HAP-1 (cell line): ENCODE results near the gene DNAH17.

Experiments
- DNase-seq, 2 experiments: peaks; one replicate each; pipeline ENCODE4 v3.0.0-alpha.2; 2016 to 2020; ENCODE audit warnings: low spot score in 2 of 2
- H3K27me3 ChIP-seq: fragments of 250-450 bp; sonication (Bioruptor Pico); 2 replicates; pipeline ENCODE4 v1.5.1; 2020; ENCODE audit warnings: low read depth, mild to moderate bottlenecking, moderate library complexity
- H3K36me3 ChIP-seq: fragments of 250-450 bp; sonication (Bioruptor Pico); replicated peaks from 2 replicates; pipeline ENCODE4 v1.5.1; 2020; ENCODE audit warnings: mild to moderate bottlenecking
- H3K4me1 ChIP-seq: fragments of 250-450 bp; sonication (Bioruptor Pico); 2 replicates; pipeline ENCODE4 v1.5.1; 2020; ENCODE audit warnings: mild to moderate bottlenecking
- H3K4me3 ChIP-seq: fragments of 250-450 bp; sonication (Bioruptor Pico); 2 replicates; pipeline ENCODE4 v1.5.1; 2020; ENCODE audit warnings: mild to moderate bottlenecking, moderate library complexity
- H3K9me3 ChIP-seq: fragments of 250-450 bp; sonication (Bioruptor Pico); 2 replicates; pipeline ENCODE4 v1.5.1; 2020; ENCODE audit warnings: mild to moderate bottlenecking, moderate library complexity
- in situ Hi-C: fragments of 300-500 bp; cut with MboI; formaldehyde crosslinking; loops from 3 replicates; pipeline ENCODE4 v1.14.3; 2020; ENCODE audit warnings: low sequenced_read_pairs, inconsistent platforms, mixed read lengths

Gene DNAH17

DNA sequence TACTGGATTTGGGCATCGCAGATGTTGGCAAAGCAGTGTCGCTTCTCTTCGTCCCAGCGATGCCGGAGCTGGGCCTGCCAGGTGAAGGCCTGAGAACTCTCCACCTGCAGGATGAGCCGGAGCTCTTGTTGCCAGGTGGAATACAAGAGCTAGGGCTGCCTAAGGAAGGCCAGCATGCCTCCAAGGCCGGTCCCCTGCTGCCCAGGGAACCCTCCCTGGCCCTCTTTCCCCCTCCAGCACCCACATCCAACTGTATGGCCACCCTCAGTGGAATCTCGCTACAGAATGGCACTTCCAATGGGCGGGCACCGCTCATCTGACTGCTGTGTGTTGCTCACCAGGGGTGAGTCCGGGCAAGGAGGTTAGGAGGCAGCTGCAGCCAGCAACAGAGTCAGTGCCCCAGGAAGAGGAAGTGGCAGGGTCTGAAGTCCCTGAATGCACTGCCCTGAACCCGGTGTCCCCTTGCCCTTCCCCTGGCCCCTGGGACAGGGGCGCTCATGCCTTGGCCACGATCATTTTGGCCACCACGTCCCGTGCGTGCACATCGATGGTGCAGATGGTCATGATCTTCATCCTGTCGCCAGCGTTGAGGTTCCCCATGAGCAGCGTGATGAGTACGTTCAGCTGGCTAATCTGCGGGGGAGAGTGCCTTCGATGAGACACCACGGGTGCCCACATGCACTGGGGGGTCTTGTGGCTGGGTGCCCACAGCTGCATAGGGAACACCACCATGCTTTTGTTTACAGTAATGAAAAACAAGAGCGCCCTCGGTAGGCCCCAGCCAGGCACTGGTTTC, 75.8 kb downstream of the DNAH17 start:
- Histone ChIP-seq H3K4me1 (no peaks in the 10 kb centered on the region), H3K36me3 (no peaks in the 10 kb centered on the region), H3K9me3 (no peaks in the 10 kb centered on the region), H3K4me3 (no peak overlapping the region), H3K27me3 (no peaks in the 10 kb centered on the region)
- DNase-seq = no peak
- in situ Hi-C loops = no loop called here

DNA sequence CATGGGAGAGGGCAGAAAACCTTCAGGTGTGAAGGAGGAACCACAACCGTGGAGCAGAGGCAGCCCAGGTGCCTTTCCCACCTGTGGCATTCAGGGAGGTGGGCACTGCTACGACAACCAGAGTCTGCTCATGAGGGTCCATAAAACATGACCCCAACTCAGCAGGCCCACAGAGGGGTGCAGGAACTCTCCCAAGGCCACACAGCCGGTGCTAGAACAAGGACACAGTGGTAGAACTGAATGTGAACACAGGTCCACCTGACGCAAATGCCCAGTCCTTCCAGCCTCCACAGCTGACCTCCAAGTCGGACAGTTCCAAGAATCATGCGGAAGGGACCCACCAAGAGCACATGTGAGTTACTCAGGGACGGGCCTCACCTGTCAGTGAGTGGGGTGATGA, 76.4 kb downstream of the DNAH17 start:
- H3K27me3 ChIP-seq = no peaks in the 10 kb centered on the region
- H3K9me3 ChIP-seq = no peaks in the 10 kb centered on the region
- no peaks in the 10 kb centered on the region for H3K36me3 ChIP-seq
- in situ Hi-C loops = no loop called here
- DNase-seq = no peak
- H3K4me1 ChIP-seq = no peaks in the 10 kb centered on the region
- H3K4me3 ChIP-seq = no peak overlapping the region

DNA sequence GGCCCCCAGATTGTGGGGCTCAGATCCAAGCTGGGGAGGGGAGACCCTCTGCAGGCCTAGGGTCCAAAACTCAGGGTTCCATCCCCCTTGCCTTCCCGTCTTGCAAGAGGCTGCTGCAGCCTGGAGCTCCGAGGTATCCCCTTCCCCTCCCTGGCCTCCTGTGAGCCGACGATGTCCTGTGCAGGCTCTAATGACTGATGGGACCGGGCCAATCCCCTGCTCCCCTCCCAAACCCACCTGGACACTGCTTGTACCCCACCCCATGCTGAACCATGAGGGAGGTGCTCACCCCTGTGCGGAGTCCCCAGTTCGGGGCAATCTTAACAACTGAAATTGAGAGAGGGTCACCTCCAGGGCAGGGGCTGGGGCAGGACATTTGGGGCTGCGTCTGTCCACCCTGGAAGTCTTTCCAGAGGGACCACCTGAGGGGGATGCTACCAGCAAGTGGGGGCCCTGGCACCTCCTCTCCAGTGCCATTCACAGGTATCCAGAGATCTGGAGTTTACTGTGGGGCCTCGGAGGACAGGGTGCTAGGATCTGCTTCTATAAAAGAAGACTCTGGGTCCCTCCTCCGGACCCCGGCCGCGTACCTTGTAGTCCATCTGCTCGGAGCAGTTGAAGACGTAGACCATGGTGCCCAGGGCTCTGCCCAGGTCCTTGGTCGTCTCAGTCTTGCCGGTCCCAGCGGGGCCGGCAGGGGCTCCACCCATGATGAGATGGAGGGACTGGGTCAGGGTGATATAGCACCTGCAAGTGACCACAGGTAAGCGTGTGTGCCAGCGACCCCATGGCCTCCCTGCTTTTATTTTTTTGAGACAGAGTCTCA, 77.3 kb downstream of the DNAH17 start:
- no peak overlapping the region for H3K4me3 ChIP-seq
- H3K9me3 ChIP-seq = no peaks in the 10 kb centered on the region
- in situ Hi-C loops = loop anchor here (10.0 kb wide), 1 partner anchor 205 kb away; no protein-coding TSS in a partner anchor
- no peak for DNase-seq
- no peaks in the 10 kb centered on the region for H3K36me3 ChIP-seq
- no peaks in the 10 kb centered on the region for H3K4me1 ChIP-seq
- H3K27me3 ChIP-seq = peaks cover 1% of the 10 kb centered on the region; the same call in 1 of the 2 replicates

DNA sequence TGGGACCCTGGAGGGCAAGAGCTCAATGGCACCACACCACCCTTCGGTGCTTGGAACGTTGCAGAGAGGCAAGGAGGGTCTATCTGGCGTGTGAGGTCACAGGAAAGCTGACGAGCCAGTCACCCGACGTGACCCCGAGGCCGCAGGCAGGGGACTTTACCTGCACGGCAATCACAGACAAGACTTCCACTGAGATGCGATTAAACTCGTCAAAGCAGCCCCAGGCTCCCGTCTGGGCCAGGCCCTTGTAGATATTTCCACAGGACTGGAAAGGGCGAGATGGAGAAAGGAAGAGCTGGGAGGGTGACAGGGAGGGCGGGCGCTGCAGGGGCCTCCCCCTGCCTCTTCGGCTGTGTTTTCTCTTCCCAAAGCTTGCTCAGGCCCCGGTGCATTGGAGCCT, 78.3 kb downstream of the DNAH17 start:
- no peak for DNase-seq
- H3K9me3 ChIP-seq = no peaks in the 10 kb centered on the region
- in situ Hi-C loops = loop anchor here (10.0 kb wide), 1 partner anchor 206 kb away; no protein-coding TSS in a partner anchor
- H3K27me3 ChIP-seq = peaks cover 12% of the 10 kb centered on the region
- H3K4me1 ChIP-seq = no peaks in the 10 kb centered on the region
- H3K36me3 ChIP-seq = no peaks in the 10 kb centered on the region
- no peak overlapping the region for H3K4me3 ChIP-seq

DNA sequence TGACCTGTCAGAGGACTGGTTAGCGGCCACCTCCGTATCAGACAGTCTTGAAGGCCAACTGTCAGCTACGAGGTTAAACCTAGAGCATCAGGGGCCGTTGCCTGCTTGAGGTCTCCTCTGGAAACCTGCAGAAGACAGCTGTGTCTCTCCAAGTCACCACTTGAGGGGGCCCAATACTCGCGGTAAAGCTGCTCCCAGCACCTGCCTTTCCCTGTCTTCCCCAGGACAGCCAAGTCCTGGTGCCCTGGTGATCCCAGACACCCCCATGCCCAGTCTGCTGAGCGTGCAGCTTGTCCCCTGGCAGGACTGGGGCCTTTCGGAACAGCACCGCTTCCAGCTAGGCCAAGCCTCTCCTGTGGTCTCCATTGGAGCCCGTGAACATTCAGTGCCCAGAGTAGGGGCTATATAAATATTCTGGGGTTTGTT, 80.1 kb downstream of the DNAH17 start:
- Histone ChIP-seq H3K27me3 (peaks cover 13% of the 10 kb centered on the region), H3K9me3 (no peaks in the 10 kb centered on the region), H3K4me1 (no peaks in the 10 kb centered on the region), H3K36me3 (no peaks in the 10 kb centered on the region), H3K4me3 (no peak overlapping the region)
- in situ Hi-C loops = loop anchor here (10.0 kb wide), 1 partner anchor 208 kb away; no protein-coding TSS in a partner anchor
- DNase-seq = peak; percentile 63 to 81

DNA sequence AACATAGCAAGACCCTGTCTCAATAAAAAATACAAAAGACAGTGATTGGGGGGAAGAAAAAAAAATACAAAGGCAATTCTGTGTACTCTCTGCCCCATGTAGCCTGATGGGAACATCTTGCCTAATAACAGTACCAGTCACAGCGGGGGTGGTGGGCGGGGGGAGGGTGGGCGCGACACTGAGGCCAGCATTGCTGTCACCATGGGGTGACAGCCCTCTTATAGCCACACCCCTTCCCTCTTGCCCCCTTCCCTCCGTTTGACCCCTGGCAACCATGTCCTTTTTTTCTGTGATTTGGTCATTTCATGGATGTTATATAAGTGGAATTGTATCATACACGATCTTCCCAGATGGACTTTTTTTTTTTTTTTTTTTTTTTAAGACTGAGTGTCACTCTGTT, 80.9 kb downstream of the DNAH17 start:
- in situ Hi-C loops = loop anchor here (10.0 kb wide), 1 partner anchor 208 kb away; no protein-coding TSS in a partner anchor
- DNase-seq = no peak
- Histone ChIP-seq H3K4me3 (no peak overlapping the region), H3K27me3 (peaks cover 13% of the 10 kb centered on the region), H3K4me1 (no peaks in the 10 kb centered on the region), H3K36me3 (no peaks in the 10 kb centered on the region), H3K9me3 (no peaks in the 10 kb centered on the region)

DNA sequence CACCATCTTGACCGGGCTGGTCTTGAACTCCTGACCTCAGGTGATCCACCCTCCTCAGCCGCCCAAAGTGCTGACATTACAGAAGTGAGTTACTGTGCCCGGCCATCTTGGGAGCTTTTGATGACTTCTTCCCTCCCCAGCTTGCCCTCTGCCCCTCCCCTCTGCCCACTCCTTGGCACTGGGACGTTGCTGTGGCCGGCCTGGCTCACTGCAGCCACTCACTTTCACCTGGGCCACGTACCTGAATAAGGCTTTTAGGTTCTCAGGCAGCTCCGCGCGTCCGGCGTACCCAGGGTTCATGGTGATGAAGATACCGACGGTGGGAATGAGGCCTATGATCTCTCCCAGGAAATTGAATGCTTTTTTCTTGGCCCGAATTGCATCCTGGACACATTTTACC, 81.6 kb downstream of the DNAH17 start:
- Histone ChIP-seq H3K9me3 (no peaks in the 10 kb centered on the region), H3K27me3 (peaks cover 13% of the 10 kb centered on the region), H3K4me3 (no peak overlapping the region), H3K4me1 (no peaks in the 10 kb centered on the region), H3K36me3 (no peaks in the 10 kb centered on the region)
- no peak for DNase-seq
- in situ Hi-C loops = loop anchor here (10.0 kb wide), 1 partner anchor 209 kb away; no protein-coding TSS in a partner anchor

DNA sequence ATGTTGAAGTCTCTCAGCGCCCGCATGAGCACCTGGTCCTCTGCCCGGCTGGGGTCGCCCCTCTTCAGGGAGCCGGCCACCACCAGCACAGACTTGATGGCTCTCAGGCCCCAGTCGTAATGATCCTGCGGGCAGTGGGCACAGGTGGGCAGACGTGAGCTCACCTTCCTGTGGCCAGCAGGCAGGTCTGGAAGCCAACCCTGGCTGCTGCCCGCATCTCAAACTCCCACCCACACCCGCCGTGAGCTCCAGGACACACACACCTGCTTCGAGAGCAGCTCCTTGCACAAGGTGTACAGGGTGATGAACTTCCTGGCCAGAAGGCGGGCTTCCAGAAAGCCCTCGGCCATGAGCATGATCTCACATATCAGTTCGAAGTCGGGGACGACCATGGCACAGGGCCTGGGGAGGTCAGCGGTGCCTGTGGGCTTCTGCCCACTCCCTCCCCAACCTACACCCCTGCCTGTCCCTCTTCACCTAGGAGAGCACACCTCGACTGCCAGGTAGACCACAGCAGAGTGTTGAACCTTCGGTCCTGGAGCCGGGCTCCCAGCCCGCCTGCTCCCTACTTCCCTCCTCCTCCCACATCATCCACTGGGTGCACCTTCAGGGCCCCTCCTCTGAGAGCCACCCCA, 82.4 kb downstream of the DNAH17 start:
- Histone ChIP-seq H3K27me3 (peaks cover 13% of the 10 kb centered on the region), H3K4me1 (no peaks in the 10 kb centered on the region), H3K36me3 (no peaks in the 10 kb centered on the region), H3K9me3 (no peaks in the 10 kb centered on the region), H3K4me3 (no peak overlapping the region)
- no peak for DNase-seq
- in situ Hi-C loops = loop anchor here (10.0 kb wide), 1 partner anchor 210 kb away; no protein-coding TSS in a partner anchor

DNA sequence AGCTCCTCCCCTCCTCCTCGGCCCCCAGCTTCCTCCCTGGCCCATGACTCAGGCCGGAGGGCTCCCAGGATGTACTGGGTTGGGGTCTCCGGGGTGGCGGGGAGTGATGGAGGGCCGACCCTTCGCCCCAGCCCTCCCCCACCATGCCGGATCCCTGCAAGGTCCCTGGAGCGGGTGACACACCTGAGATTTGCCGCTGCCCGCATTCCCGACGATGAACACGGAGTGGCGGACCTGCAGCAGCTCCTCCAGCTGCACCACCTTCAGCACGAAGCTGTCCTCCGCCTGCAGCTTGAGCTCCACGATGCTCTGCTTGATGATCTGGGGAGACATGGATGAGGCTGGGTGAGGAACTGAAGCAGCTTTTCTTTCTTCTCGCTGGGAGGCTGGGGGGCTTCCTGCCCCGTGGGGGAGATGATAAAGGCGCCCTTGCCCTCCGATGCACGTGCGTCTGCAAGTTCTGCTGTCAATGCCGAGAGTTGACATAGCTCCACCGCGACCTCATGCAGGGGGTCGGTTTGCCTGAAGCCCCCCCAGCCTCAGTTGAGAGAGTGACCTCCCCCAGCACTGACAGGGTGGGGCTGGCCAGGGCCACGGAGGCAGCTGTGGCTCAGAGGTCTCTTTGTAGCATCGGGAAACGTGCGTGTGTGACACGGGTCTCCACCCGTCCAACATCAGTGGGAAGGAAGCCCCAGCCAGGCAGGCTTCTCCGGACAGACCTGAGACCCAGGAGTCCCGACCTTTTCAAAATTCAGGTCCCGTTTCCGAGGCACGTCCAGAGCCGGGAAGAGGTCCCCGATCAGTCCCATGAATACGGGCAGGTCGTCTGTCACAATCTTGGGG, 83.1 kb downstream of the DNAH17 start:
- no peaks in the 10 kb centered on the region for H3K9me3 ChIP-seq
- DNase-seq = no peak
- no peak overlapping the region for H3K4me3 ChIP-seq
- H3K36me3 ChIP-seq = no peaks in the 10 kb centered on the region
- peaks cover 13% of the 10 kb centered on the region for H3K27me3 ChIP-seq
- in situ Hi-C loops = loop anchor here (10.0 kb wide), 1 partner anchor 211 kb away; no protein-coding TSS in a partner anchor
- H3K4me1 ChIP-seq = no peaks in the 10 kb centered on the region

DNA sequence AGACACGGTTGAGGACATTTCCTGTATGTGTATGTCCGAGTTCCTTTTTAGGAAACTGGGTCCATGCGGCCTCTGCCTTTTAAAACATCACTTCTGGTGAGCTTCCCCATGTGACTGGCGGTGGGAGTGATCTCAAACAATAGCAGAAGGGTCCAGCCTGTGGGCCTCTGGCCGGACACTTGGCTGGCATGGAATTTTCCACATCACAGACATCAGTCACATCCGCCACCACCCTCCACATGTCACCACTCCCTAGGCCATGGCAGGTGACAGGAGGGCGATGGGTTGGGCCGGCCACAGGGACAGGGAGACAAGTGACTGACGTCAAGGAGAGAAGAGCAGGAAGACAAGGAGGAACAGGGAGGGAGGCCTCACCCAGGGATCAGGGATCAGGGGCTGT, 83.7 kb downstream of the DNAH17 start:
- peaks cover 13% of the 10 kb centered on the region for H3K27me3 ChIP-seq
- no peaks in the 10 kb centered on the region for H3K9me3 ChIP-seq
- H3K4me3 ChIP-seq = no peak overlapping the region
- H3K4me1 ChIP-seq = no peaks in the 10 kb centered on the region
- DNase-seq = no peak
- H3K36me3 ChIP-seq = no peaks in the 10 kb centered on the region
- in situ Hi-C loops = loop anchor here (10.0 kb wide), 1 partner anchor 211 kb away; no protein-coding TSS in a partner anchor

DNA sequence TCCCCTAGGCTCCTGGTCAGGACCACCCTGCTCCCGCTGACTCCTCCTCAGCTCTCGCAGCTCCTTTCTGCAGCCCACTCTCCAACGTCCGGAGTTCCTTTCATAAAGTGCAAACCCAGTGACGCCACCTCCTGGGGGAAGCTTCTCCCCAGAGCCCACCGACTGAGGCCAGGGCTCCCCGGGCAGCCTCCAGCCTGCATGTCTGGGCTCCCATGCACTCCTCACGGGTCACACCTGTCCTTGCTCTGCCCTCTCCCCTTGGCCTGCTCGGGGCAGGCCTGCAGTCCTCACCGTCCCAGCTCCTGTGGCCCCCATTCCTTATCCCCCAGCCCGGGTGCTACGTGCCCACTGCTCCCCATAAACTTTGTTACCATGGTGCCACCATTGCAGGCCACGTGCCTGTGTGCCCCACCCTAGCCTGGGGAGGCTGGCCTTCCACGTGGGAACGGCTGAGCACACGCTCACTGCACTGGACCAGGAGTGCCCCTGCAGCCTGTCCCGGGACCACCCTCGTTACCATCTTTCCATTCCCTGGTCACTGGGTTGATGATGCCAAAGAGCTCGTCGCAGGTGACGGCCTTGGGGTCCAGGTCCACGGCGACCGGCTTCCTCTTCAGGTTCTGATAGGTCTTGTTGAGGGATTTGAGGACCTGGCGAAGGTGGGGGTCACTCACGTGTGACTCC, 84.9 kb downstream of the DNAH17 start:
- H3K27me3 ChIP-seq = peaks cover 13% of the 10 kb centered on the region
- no peaks in the 10 kb centered on the region for H3K9me3 ChIP-seq
- no peaks in the 10 kb centered on the region for H3K4me1 ChIP-seq
- in situ Hi-C loops = loop anchor here (10.0 kb wide), 1 partner anchor 213 kb away; no protein-coding TSS in a partner anchor
- H3K4me3 ChIP-seq = no peak overlapping the region
- H3K36me3 ChIP-seq = no peaks in the 10 kb centered on the region
- no peak for DNase-seq
